Activated CD8-positive, alpha-beta memory T cell treated with anti-CD3 and anti-CD28 coated beads, Interleukin-2, amount 10 ng/mL, durations not matched to agents 7 days and 5 days (primary cell): ENCODE results near the gene CCDC138. TPM values are rescaled to one million over a fixed set of nuclear protein-coding genes. Genes with fewer than 3 reads are reported as not detected.
A peak's percentile ranks its signal among the peaks of the same experiment; 100 is the strongest.

Experiments
- ATAC-seq: fragments of 150-1000 bp; cut with Tn5 transposase; one replicate; pipeline ENCODE4 v1.10.0; 2021; ENCODE audit warnings: moderate library complexity
- CTCF ChIA-PET: fragments of 350-600 bp; sonication (Branson Sonifier 250); formaldehyde crosslinking; loops from one replicate; lab custom pipeline; 2021; ENCODE audit warnings: antibody characterized with exemption; lab: Charles Lee
- DNase-seq: peaks from one replicate; pipeline ENCODE4 v3.0.0-alpha.2; 2020
- H3K27ac Mint-ChIP-seq: one replicate; pipeline ENCODE4 v1.8.0; 2021; ENCODE audit warnings: mild to moderate bottlenecking, mixed read lengths
- H3K27me3 Mint-ChIP-seq: one replicate; pipeline ENCODE4 v1.8.0; 2021; ENCODE audit warnings: mixed read lengths
- H3K36me3 Mint-ChIP-seq: one replicate; pipeline ENCODE4 v1.8.0; 2021; ENCODE audit warnings: mild to moderate bottlenecking, mixed read lengths
- H3K4me1 Mint-ChIP-seq: one replicate; pipeline ENCODE4 v1.8.0; 2021; ENCODE audit warnings: mixed read lengths
- H3K4me3 Mint-ChIP-seq: one replicate; pipeline ENCODE4 v1.8.0; 2021; ENCODE audit warnings: mild to moderate bottlenecking, moderate library complexity, mixed read lengths
- H3K9me3 Mint-ChIP-seq: one replicate; pipeline ENCODE4 v1.8.0; 2022; ENCODE audit warnings: low read depth, mixed read lengths
- total RNA-seq, 2 experiments: library from RNA; stranded (reverse); gene quantifications; one replicate each; pipeline ENCODE4 v1.2.3, GENCODE V29; 2021

The CCDC138 gene
- total RNA-seq, 2 experiments from 2014 or later: 10.0 to 10.2 TPM

DNA sequence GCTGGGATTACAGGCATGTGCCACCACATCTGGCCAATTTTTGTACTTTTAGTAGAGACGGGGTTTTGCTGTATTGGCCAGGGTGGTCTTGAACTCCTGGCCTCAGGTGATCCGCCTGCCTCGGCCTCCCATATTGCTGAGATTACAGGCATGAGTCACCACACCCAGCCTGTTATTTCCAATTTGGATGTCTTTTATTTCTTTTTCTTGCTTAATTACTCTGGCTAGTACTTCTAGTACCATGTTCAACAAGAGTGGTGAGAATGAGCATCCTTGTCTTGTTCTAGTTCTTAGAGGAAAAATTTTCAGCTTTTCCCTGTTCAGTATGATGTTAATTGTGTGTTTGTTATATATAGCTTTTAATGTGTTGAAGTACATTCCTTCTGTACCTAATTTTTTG is 23.4 kb downstream of the CCDC138 start:
- Mint-ChIP-seq H3K27ac (no peak overlapping the region), H3K36me3 (peaks cover 66% of the 10 kb centered on the region), H3K9me3 (peaks cover 22% of the 10 kb centered on the region)

DNA sequence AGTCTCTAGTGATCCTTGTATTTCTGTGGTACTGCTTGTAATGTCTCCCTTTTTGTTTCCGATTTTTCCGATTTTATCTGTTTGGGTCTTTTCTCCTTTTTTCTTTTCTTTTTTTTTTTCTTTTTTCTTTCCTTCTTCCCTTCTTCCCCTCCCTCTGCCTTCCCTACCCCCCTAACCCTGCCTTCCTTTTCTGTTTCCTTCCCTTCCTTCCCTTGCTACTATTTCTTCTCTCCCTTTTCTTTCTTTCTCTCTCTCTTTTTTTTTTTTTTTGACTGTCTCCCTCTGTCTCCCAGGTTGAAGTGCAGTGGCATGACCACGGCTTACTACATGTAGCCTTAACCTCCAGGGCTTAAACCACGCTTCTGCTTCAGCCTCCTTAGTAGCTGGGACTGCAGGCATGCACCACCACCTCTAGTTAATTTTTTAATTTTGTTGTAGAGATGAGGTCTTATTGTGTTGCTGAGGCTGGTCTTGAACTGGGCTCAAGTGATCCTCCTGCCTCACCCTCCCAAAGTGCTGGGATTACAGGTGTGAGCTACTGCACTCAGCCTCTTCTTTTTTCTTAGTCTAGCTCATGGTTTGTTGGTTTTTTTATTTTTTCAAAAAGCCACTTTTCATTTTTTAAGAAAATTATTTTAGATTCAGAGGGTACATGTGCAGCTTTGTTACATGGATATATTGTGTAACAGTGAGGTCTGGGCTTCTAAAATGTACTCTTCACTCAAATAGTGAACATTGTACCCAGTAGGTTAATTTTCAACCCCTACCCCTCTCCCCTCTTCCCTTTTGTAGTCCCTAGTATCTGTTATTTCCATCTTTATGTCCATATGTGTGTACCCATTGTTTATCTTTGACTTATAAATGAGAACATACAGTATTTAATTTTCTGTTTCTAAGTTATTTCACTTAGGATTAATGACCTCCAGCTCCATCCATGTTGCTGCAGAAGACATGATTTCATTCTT is 24.7 kb downstream of the CCDC138 start:
- CTCF ChIA-PET: no interaction called here
- H3K27me3 Mint-ChIP-seq: no peaks in the 10 kb centered on the region
- no peak overlapping the region for H3K4me3 Mint-ChIP-seq
- H3K9me3 Mint-ChIP-seq: peaks cover 22% of the 10 kb centered on the region
- H3K4me1 Mint-ChIP-seq: no peaks in the 10 kb centered on the region
- peaks cover 66% of the 10 kb centered on the region for H3K36me3 Mint-ChIP-seq
- DNase-seq: no peak
- H3K27ac Mint-ChIP-seq: no peak overlapping the region
- ATAC-seq: no peak

More for the DNA sequence above, 23.4 kb downstream of the CCDC138 start:
- Mint-ChIP-seq H3K4me3 (no peak overlapping the region), H3K4me1 (no peaks in the 10 kb centered on the region), H3K27me3 (no peaks in the 10 kb centered on the region)
- DNase-seq (no peak), ATAC-seq (no peak)
- CTCF ChIA-PET: no interaction called here

DNA sequence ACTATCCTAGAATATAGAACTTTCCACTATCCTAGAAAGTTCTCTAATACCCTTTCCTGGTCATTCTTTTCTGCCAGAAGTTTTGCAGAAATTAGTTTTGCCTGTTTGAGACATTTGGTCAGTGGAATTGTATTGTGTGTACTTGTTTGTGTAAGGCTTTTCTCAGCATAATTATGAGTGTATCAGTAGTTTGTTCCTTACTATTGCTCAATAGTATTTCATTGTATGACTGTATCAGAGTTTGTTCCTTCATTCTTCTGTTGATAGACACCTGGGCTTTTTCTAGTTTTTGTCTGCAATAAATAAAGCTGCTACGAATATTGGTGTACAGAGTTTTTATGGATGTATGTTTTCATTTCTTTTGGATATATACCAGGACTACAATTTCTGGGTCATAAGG is 27.2 kb downstream of the CCDC138 start:
- Mint-ChIP-seq H3K27ac (no peak overlapping the region), H3K9me3 (peaks cover 16% of the 10 kb centered on the region), H3K4me1 (no peaks in the 10 kb centered on the region), H3K27me3 (no peaks in the 10 kb centered on the region), H3K36me3 (peaks cover 66% of the 10 kb centered on the region), H3K4me3 (no peak overlapping the region)
- DNase-seq (no peak), ATAC-seq (no peak)
- CTCF ChIA-PET: interaction anchor here (0.6 kb wide), 1 partner anchor 101 kb away, joined by 3 read pairs; no protein-coding TSS in a partner anchor

DNA sequence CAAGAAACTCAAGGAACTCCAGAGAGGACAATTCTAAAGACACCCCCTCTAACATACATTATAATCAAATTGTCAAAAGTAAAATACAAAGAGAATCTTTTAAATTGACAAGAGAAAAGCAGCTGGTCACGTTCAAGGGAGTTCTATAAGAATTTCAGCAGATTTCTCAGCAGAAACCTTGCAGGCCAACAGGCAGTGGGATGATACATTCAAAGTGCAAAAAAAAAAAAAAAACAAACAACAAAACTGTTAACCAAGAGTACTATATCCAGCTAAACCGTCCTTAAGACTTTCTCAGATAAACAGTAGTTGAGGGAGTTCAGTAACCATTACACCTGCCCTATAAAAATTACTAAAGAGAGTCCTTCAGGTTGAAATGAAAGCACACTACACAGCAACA is 33.9 kb downstream of the CCDC138 start:
- DNase-seq (no peak), ATAC-seq (no peak)
- Mint-ChIP-seq H3K4me1 (no peaks in the 10 kb centered on the region), H3K27ac (no peak overlapping the region), H3K36me3 (peaks cover 58% of the 10 kb centered on the region), H3K4me3 (no peak overlapping the region), H3K27me3 (no peaks in the 10 kb centered on the region), H3K9me3 (peaks cover 6% of the 10 kb centered on the region)
- CTCF ChIA-PET: no interaction called here

DNA sequence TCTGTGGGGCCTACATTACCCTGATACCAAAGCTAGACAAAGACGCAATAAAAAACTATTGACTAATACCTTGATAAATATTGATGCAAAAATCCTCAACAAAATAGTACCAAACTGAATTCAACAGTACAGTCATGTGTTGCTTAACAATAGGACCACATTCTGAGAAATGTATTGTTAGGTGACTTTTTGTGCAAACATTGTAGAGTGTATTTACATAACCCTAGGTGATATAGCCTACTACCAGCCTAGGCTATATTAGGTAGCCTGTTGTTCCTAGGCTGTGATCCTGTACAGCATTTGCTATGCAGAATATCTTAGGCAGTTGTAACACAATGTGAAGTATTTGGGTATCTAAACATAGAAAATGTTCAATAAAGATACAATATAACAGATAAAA is 36.7 kb downstream of the CCDC138 start:
- CTCF ChIA-PET: no interaction called here
- no peaks in the 10 kb centered on the region for H3K4me1 Mint-ChIP-seq
- H3K27ac Mint-ChIP-seq: no peak overlapping the region
- peaks cover 45% of the 10 kb centered on the region for H3K36me3 Mint-ChIP-seq
- DNase-seq: no peak
- no peaks in the 10 kb centered on the region for H3K27me3 Mint-ChIP-seq
- H3K9me3 Mint-ChIP-seq: peaks cover 6% of the 10 kb centered on the region
- ATAC-seq: no peak
- no peak overlapping the region for H3K4me3 Mint-ChIP-seq

DNA sequence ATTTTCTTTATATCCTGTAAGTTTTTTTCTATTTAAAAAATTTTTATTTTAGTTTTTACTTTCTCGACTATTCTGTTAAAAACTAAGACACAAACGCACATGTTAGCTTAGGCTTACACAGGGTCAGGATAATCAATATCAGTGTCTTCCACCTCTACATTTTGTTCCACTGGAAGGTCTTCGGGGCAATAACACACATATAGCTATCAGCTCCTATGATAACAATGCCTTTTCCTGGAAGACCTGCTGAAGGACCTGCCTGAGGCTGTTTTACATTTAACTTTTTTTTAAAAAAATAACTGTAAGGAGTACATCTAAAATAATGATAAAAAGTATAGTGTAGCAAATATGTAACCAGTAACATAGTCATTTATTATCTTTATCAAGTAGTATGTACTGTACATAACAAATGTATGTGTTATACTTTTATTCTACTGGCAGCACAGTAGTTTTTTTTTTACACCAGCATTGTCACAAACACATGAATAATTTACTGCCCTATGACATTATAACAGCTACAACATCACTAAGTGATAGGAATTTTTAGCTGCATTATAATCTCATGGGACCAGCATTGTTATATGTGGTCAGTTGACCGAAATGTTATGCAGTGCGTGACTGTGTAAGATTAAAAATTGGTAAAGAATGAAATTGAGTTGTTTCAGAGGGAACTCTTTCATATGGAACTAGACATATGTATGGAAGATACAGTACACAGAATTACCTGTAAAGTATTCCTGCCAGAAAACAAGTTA is 37.9 kb downstream of the CCDC138 start:
- H3K4me3 Mint-ChIP-seq: no peak overlapping the region
- no peaks in the 10 kb centered on the region for H3K4me1 Mint-ChIP-seq
- no peak for ATAC-seq
- H3K27ac Mint-ChIP-seq: no peak overlapping the region
- peaks cover 37% of the 10 kb centered on the region for H3K36me3 Mint-ChIP-seq
- CTCF ChIA-PET: no interaction called here
- DNase-seq: no peak
- H3K9me3 Mint-ChIP-seq: peaks cover 6% of the 10 kb centered on the region
- no peaks in the 10 kb centered on the region for H3K27me3 Mint-ChIP-seq

DNA sequence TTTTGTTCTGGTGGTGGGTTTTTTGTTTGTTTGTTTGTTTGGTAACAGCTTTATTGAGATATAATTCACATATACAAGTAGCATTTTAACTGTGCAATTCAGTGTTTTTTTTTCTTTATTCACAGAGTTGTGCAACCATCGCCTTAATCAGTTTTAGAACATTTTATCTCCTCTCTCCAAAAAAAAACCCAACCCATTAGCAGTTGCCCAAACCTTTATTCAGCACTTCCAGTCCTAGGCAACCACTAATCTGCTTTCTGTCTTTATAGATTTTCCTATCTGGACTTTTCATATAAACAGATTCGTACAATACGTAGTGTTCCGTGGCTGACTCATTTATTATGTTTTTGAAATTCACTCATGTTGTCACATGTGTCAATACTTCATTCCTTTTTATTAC is 38.7 kb downstream of the CCDC138 start:
- Mint-ChIP-seq H3K4me3 (no peak overlapping the region), H3K36me3 (peaks cover 32% of the 10 kb centered on the region), H3K4me1 (no peaks in the 10 kb centered on the region), H3K27me3 (no peaks in the 10 kb centered on the region), H3K27ac (no peak overlapping the region), H3K9me3 (no peaks in the 10 kb centered on the region)
- ATAC-seq: no peak
- no peak for DNase-seq
- CTCF ChIA-PET: no interaction called here

DNA sequence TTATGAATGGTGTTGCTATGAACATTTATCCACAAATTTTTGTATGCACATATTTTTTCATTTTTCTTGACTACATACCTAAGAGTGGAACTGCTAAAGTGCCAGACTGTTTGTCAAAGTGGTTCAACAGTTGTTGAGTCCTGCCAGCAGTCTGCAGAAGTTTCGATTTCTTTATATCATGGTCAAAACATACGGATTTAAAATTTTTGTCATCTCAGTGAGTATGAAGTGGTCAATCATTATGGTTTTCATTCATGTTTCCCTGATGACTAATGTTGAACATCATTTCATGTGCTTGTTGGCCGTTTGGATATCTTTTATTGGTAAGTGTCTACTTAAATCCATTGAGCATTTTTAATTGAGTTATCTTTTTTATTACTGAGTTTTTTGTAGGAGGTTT is 39.2 kb downstream of the CCDC138 start:
- DNase-seq (no peak), ATAC-seq (no peak)
- H3K36me3 Mint-ChIP-seq: peaks cover 27% of the 10 kb centered on the region
- no peak overlapping the region for H3K27ac Mint-ChIP-seq
- no peak overlapping the region for H3K4me3 Mint-ChIP-seq
- no peaks in the 10 kb centered on the region for H3K9me3 Mint-ChIP-seq
- H3K27me3 Mint-ChIP-seq: no peaks in the 10 kb centered on the region
- no peaks in the 10 kb centered on the region for H3K4me1 Mint-ChIP-seq
- CTCF ChIA-PET: no interaction called here

DNA sequence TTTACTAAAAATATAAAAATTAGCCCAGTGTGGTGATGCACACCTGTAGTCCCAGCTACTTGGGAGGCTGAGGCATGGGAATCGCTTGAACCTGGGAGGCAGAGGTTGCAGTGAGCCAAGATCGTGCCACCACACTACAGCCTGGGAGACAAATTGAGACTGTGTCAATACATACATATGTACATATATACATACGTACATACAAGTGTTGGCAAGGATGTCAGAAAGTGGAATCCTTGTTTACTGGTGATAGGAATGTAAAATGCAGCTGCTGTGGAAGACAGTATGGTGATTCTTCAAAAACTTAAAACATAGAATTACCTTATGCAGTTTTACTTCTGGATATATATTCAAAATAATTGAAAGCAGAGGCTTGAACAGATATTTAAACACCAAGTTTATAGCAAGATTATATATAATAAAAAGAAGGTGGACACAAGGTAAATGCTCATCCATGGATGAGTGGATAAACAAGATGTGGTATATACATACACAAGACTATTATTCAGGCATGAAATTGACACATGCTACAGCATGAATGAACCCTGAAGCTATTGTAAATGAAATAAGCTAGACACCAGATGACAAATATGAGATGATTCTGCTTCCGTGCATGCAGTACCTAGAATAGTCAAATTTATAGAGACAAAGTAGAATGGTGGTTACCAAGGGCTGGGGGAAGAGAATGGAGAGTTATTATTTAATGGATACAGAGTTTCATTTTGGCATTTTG is 43.2 kb downstream of the CCDC138 start:
- CTCF ChIA-PET: no interaction called here
- H3K27ac Mint-ChIP-seq: no peak overlapping the region
- no peaks in the 10 kb centered on the region for H3K27me3 Mint-ChIP-seq
- H3K4me1 Mint-ChIP-seq: peaks cover 13% of the 10 kb centered on the region
- no peaks in the 10 kb centered on the region for H3K9me3 Mint-ChIP-seq
- ATAC-seq: no peak
- no peak overlapping the region for H3K4me3 Mint-ChIP-seq
- DNase-seq: no peak
- peaks cover 30% of the 10 kb centered on the region for H3K36me3 Mint-ChIP-seq

DNA sequence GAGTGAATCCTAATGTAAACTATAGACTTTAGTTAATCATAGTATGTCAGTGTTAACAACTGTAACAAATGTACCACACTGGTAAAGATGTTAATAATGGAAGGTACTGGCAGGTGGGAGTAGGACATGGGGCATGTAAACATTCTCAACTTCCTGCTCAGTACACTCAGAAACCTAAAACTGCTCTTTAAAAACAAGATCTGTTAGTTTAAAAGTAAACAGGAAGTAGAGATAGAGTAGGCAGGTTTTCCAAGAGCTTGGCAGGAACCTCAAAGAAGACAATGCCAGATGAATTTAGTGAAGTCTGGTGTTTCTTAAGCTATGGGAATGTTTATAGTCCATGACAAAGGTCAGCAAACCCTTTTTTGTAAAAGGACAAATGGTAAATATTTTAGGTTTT is 46.6 kb downstream of the CCDC138 start:
- Mint-ChIP-seq H3K27me3 (no peaks in the 10 kb centered on the region), H3K4me1 (peaks cover 17% of the 10 kb centered on the region), H3K4me3 (no peak overlapping the region), H3K36me3 (peaks cover 28% of the 10 kb centered on the region), H3K27ac (peak overlapping the region; percentile 81), H3K9me3 (peaks cover 3% of the 10 kb centered on the region)
- DNase-seq: no peak
- CTCF ChIA-PET: interaction anchor here (0.7 kb wide), 1 partner anchor 14 kb away, joined by 4 read pairs; no protein-coding TSS in a partner anchor
- ATAC-seq: peak; percentile 45

DNA sequence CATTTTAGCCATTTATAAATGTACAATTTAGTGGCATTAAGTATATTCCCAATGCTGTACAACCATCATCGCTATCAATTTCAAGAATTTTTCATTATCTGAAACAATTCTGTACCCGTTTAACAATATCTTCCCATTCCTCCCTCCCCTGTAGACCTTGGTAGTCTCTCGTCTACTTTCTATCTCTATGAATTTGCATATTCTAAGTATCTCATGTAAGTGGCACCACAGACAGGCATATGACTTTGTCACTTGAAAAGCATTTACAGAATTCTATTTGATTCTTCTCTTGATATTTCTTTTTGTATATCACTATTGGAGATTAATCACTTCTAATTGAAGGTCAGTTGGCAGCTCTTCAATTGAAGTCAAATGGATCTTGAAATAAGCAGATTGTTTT is 48.0 kb downstream of the CCDC138 start:
- H3K27me3 Mint-ChIP-seq: no peaks in the 10 kb centered on the region
- peaks cover 33% of the 10 kb centered on the region for H3K36me3 Mint-ChIP-seq
- H3K27ac Mint-ChIP-seq: no peak overlapping the region
- H3K4me3 Mint-ChIP-seq: no peak overlapping the region
- H3K9me3 Mint-ChIP-seq: peaks cover 6% of the 10 kb centered on the region
- no peak for DNase-seq
- CTCF ChIA-PET: no interaction called here
- peaks cover 17% of the 10 kb centered on the region for H3K4me1 Mint-ChIP-seq
- no peak for ATAC-seq

DNA sequence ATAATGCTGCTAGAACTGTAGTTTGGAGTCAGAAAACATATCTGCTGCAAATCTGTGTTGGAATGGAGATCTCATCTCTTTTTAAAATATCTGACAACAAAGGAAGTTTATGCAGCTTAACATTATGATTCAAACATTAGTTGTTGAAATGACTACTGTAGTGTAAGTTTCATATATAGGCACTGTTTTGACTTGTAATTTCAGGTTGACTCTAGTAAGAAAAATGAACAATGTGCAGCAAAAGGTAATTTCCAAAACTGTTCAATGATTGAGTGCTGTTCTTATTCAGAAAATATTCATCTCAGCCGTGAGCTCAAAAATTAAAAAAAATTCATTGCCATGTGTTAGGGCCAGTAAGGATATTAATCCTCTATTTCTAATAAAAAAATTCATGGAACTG is 48.5 kb downstream of the CCDC138 start:
- ATAC-seq: no peak

DNA sequence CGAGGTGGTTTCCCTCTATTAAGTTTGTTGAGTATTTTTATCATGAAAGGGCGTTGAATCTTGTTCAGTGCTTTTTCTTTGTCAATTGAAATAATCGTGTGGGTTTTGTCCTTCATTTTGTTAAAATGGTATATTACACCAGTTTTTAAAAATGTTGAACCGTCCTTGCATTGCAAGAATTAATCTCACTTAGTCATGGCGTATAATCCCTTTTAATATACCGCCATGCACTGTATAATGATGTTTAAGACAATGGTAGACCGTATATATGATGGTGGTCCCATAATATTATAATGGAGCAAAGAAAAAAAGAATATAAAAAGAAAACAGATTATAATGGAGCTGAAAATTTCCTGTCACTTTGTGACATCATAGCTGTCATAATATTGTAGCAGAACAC is 50.6 kb downstream of the CCDC138 start:
- ATAC-seq (no peak), DNase-seq (no peak)
- H3K9me3 Mint-ChIP-seq: peaks cover 8% of the 10 kb centered on the region
- H3K36me3 Mint-ChIP-seq: peaks cover 49% of the 10 kb centered on the region
- H3K27ac Mint-ChIP-seq: no peak overlapping the region
- peaks cover 17% of the 10 kb centered on the region for H3K4me1 Mint-ChIP-seq
- H3K4me3 Mint-ChIP-seq: no peak overlapping the region
- CTCF ChIA-PET: no interaction called here
- H3K27me3 Mint-ChIP-seq: no peaks in the 10 kb centered on the region

More for the DNA sequence above, 48.5 kb downstream of the CCDC138 start:
- CTCF ChIA-PET: no interaction called here
- H3K27ac Mint-ChIP-seq: no peak overlapping the region
- peaks cover 35% of the 10 kb centered on the region for H3K36me3 Mint-ChIP-seq
- H3K4me3 Mint-ChIP-seq: no peak overlapping the region
- H3K27me3 Mint-ChIP-seq: no peaks in the 10 kb centered on the region
- no peak for DNase-seq
- H3K4me1 Mint-ChIP-seq: peaks cover 17% of the 10 kb centered on the region
- peaks cover 6% of the 10 kb centered on the region for H3K9me3 Mint-ChIP-seq
